ENCODE results near the gene DYRK1B. TPM values are rescaled to one million over a fixed set of nuclear protein-coding genes. Genes with fewer than 3 reads are reported as not detected.

DYRK1B gene
- total RNA-seq, 2 donors from 2014 or later: 5.4 to 8.7 TPM

DNA sequence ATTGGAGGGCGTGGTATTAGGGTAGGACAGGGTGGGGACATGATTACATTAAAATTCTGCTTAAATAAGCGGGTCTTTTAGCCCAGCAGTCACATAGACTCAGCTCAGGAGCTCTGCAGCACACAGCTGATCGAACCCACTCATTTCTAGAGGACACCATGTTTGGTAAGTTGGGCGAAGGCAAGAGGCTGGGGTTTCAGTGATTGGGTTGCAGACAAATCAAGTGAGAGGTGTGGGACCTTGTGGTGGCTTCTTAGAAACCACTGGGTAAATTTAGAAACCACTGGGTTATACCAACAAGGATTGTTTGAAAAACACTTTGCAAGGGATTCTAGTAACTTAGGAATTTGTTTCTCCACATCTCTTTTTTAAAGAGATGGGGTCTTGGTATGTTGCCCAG lies 55.2 kb downstream of the DYRK1B start, which contains the start of gene LEUTX:
Gene LEUTX, plus strand, starts transcription at position 92 of the 400 bp plus-strand sequence. Its CDS starts 67 bp downstream, at position 159.
- intact Hi-C loops (cut with DNase I): no loop called here
- no peak for DNase-seq (ENCODE audit: low spot score)

Small RNA genes within 50 kb of the gene (microRNA-seq; reads per million reads assigned to microRNA genes)
- gene MIR6719 (ENCODE audit: borderline microRNAs expressed in 2 of 2): 0 reads per million in 2 donors

Other genes with a start within 250 kb of the DYRK1B start
- not detected for gene LGALS13, start 231.6 kb downstream of the DYRK1B start, total RNA-seq
- not detected for gene LGALS16, start 178.2 kb downstream of the DYRK1B start, total RNA-seq
- not detected for gene LGALS14, start 129.7 kb downstream of the DYRK1B start, total RNA-seq
- not detected for gene CLC, start 96.1 kb downstream of the DYRK1B start, total RNA-seq
- not detected for gene LEUTX, start 55.3 kb downstream of the DYRK1B start, total RNA-seq
- gene FBL, start 12.2 kb upstream of the DYRK1B start, total RNA-seq: 100 to 1,000 TPM in 1 of 2 donors, 10 to 100 TPM in 1; 94.1 to 121 TPM
- 10 to 100 TPM; 42.1 to 98.8 TPM for gene FCGBP, start 100.5 kb upstream of the DYRK1B start, total RNA-seq
- 10 to 100 TPM; 59.0 to 67.1 TPM for gene PSMC4, start 137.0 kb upstream of the DYRK1B start, total RNA-seq
- gene ZNF546, start 162.9 kb upstream of the DYRK1B start, total RNA-seq: 1 to 10 TPM; 5.7 to 5.9 TPM
- 10 to 100 TPM; 14.0 to 20.7 TPM for gene ZNF780B, start 222.1 kb upstream of the DYRK1B start, total RNA-seq